Measurements from ENCODE around the gene SOS1. TPM values are rescaled to one million over a fixed set of nuclear protein-coding genes. Genes with fewer than 3 reads are reported as not detected.

SOS1 gene
- total and polyA plus RNA-seq, 4 donors, result 4.2 to 16.4 (median 7.2) TPM

DNA sequence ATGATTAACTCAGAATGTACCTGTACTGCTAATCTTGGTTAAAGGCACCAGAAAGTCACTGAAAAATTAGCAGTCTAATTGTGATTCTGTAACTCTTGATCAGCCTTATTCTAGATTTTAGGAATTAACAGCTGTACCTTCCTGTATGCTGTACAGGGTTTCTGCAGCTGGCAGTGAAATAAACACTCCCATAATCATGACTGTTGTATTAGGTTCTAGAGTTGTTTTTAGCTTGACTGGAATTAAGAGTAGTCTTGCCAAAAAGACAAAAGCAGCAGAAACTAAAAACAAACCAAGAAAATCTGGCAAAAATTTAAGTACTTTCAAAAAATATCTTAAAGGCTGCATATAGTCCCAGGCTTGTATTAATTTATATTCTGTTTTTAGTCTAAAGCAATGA, 103.5 kb downstream of the SOS1 start:
- H3K4me3 ChIP-seq (ENCODE audit: low read depth in 1 of 3, low read length in 3 of 3), result no peak overlapping the region
- no peaks in the 10 kb centered on the region for H3K27me3 ChIP-seq (ENCODE audit: control insufficient read depth in 4 of 4, insufficient read depth in 4 of 4, low read length in 3 of 4)
- H3K9me3 ChIP-seq (ENCODE audit: control insufficient read depth in 4 of 4, low read length in 3 of 4), result no peaks in the 10 kb centered on the region
- no peak for DNase-seq (ENCODE audit: low spot score)
- H3K36me3 ChIP-seq (ENCODE audit: control insufficient read depth in 4 of 4, insufficient read depth in 3 of 4, low read depth in 1 of 4, low read length in 3 of 4), result peaks cover 0 to 16% (median 6%) of the 10 kb centered on the region in 4 donors
- no peak overlapping the region for H3K9ac ChIP-seq (ENCODE audit: low read depth in 1 of 2, low read length in 2 of 2)
- no peak for TF ChIP-seq EGR1 (IDR thresholded peaks at IDR 0.05; ENCODE audit: low read depth in 2 of 2)
- no peak for TF ChIP-seq RXRA (IDR thresholded peaks at IDR 0.05)
- no peak overlapping the region for H3K27ac ChIP-seq (ENCODE audit: low read depth in 1 of 2, low read length in 2 of 2)
- no peaks in the 10 kb centered on the region for H3K4me1 ChIP-seq (ENCODE audit: control insufficient read depth in 4 of 4, insufficient read depth in 4 of 4, low read length in 3 of 4)

DNA sequence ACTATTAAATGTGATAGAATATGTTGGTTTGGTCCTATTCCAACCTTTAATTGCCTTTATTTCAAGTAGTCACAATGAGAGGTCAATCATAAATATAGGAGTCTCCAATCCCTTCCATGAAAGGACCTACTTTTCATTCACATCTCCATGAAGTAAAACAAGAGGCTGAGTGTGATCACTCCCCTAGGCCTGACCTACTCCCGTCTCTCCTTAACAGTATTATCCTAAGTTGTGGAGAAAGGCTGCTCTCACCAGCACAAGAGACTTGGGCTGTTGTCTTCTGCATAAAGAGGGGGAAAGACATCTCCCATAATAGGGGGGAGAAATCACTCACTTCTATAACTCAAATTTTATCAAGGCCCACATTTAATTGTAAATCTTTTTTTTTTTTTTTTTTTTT, 105.4 kb downstream of the SOS1 start:
- Histone ChIP-seq H3K9me3 (ENCODE audit: control insufficient read depth in 4 of 4, low read length in 3 of 4) (no peaks in the 10 kb centered on the region), H3K27ac (ENCODE audit: low read depth in 1 of 2, low read length in 2 of 2) (no peak overlapping the region), H3K4me1 (ENCODE audit: control insufficient read depth in 4 of 4, insufficient read depth in 4 of 4, low read length in 3 of 4) (no peaks in the 10 kb centered on the region), H3K27me3 (ENCODE audit: control insufficient read depth in 4 of 4, insufficient read depth in 4 of 4, low read length in 3 of 4) (no peaks in the 10 kb centered on the region), H3K36me3 (ENCODE audit: control insufficient read depth in 4 of 4, insufficient read depth in 3 of 4, low read depth in 1 of 4, low read length in 3 of 4) (peaks cover 3 to 18% (median 10%) of the 10 kb centered on the region in 4 donors), H3K4me3 (ENCODE audit: low read depth in 1 of 3, low read length in 3 of 3) (no peak overlapping the region), H3K9ac (ENCODE audit: low read depth in 1 of 2, low read length in 2 of 2) (no peak overlapping the region)
- TF ChIP-seq YY1 (IDR thresholded peaks at IDR 0.05) (no peak), RAD21 (IDR thresholded peaks at IDR 0.05) (no peak), RXRA (IDR thresholded peaks at IDR 0.05) (no peak), EGR1 (IDR thresholded peaks at IDR 0.05; ENCODE audit: low read depth in 2 of 2) (no peak), FOXA2 (IDR thresholded peaks at IDR 0.05) (no peak), HNF4G (IDR thresholded peaks at IDR 0.05) (no peak), SP1 (IDR thresholded peaks at IDR 0.05) (no peak), NR2F2 (IDR thresholded peaks at IDR 0.05) (no peak)
- TF ChIP-seq, protein P1, sequence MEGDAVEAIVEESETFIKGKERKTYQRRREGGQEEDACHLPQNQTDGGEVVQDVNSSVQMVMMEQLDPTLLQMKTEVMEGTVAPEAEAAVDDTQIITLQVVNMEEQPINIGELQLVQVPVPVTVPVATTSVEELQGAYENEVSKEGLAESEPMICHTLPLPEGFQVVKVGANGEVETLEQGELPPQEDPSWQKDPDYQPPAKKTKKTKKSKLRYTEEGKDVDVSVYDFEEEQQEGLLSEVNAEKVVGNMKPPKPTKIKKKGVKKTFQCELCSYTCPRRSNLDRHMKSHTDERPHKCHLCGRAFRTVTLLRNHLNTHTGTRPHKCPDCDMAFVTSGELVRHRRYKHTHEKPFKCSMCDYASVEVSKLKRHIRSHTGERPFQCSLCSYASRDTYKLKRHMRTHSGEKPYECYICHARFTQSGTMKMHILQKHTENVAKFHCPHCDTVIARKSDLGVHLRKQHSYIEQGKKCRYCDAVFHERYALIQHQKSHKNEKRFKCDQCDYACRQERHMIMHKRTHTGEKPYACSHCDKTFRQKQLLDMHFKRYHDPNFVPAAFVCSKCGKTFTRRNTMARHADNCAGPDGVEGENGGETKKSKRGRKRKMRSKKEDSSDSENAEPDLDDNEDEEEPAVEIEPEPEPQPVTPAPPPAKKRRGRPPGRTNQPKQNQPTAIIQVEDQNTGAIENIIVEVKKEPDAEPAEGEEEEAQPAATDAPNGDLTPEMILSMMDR (IDR thresholded peaks at IDR 0.05; ENCODE audit: low read depth, low read length, missing input control), result no peak
- TF ChIP-seq, protein P2, sequence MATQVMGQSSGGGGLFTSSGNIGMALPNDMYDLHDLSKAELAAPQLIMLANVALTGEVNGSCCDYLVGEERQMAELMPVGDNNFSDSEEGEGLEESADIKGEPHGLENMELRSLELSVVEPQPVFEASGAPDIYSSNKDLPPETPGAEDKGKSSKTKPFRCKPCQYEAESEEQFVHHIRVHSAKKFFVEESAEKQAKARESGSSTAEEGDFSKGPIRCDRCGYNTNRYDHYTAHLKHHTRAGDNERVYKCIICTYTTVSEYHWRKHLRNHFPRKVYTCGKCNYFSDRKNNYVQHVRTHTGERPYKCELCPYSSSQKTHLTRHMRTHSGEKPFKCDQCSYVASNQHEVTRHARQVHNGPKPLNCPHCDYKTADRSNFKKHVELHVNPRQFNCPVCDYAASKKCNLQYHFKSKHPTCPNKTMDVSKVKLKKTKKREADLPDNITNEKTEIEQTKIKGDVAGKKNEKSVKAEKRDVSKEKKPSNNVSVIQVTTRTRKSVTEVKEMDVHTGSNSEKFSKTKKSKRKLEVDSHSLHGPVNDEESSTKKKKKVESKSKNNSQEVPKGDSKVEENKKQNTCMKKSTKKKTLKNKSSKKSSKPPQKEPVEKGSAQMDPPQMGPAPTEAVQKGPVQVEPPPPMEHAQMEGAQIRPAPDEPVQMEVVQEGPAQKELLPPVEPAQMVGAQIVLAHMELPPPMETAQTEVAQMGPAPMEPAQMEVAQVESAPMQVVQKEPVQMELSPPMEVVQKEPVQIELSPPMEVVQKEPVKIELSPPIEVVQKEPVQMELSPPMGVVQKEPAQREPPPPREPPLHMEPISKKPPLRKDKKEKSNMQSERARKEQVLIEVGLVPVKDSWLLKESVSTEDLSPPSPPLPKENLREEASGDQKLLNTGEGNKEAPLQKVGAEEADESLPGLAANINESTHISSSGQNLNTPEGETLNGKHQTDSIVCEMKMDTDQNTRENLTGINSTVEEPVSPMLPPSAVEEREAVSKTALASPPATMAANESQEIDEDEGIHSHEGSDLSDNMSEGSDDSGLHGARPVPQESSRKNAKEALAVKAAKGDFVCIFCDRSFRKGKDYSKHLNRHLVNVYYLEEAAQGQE (IDR thresholded peaks at IDR 0.05), result no peak
- TF ChIP-seq, protein P3, sequence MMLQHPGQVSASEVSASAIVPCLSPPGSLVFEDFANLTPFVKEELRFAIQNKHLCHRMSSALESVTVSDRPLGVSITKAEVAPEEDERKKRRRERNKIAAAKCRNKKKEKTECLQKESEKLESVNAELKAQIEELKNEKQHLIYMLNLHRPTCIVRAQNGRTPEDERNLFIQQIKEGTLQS (IDR thresholded peaks at IDR 0.05), result no peak
- no peak for DNase-seq (ENCODE audit: low spot score)
- 100% methylated on average over 1 of the region's 1 CpG for WGBS

DNA sequence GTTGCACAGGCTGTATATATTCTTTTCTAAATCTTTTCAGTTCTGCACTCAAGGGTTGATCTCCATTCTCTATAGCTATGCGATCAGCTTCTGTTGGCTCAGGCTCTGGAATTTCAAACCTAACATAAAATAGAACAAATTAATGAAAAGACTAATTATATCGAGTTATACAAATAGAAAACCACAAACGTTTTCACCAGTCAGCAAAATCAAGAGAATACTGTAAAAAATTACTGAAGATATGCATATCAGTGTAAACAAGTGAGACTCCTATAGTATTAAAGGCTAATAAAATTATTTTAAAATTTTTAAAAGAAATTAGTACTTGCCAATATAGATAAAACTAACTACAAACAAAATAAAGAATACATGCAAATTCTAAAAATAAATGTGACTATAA, 107.0 kb downstream of the SOS1 start:
- no peak overlapping the region for H3K9ac ChIP-seq (ENCODE audit: low read depth in 1 of 2, low read length in 2 of 2)
- no peak for DNase-seq (ENCODE audit: low spot score)
- no peaks in the 10 kb centered on the region for H3K27me3 ChIP-seq (ENCODE audit: control insufficient read depth in 4 of 4, insufficient read depth in 4 of 4, low read length in 3 of 4)
- 93% methylated on average over 3 of the region's 3 CpGs for WGBS
- H3K9me3 ChIP-seq (ENCODE audit: control insufficient read depth in 4 of 4, low read length in 3 of 4), result no peaks in the 10 kb centered on the region
- no peaks in the 10 kb centered on the region for H3K4me1 ChIP-seq (ENCODE audit: control insufficient read depth in 4 of 4, insufficient read depth in 4 of 4, low read length in 3 of 4)
- TF ChIP-seq RAD21 (IDR thresholded peaks at IDR 0.05) (no peak), YY1 (IDR thresholded peaks at IDR 0.05) (no peak), HNF4A (conservative IDR thresholded peaks at IDR 0.05) (no peak), SP1 (IDR thresholded peaks at IDR 0.05) (no peak), NR2F2 (IDR thresholded peaks at IDR 0.05) (no peak), FOXA2 (IDR thresholded peaks at IDR 0.05) (no peak), TAF1 (conservative IDR thresholded peaks at IDR 0.05) (no peak), JUND (IDR thresholded peaks at IDR 0.05) (no peak), GABPA (IDR thresholded peaks at IDR 0.05 in 1 of 2, conservative IDR thresholded peaks at IDR 0.05 in 1 of 2) (no peak)
- TF ChIP-seq, protein P4, sequence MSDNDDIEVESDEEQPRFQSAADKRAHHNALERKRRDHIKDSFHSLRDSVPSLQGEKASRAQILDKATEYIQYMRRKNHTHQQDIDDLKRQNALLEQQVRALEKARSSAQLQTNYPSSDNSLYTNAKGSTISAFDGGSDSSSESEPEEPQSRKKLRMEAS (IDR thresholded peaks at IDR 0.05), result no peak
- TF ChIP-seq, protein P2 (IDR thresholded peaks at IDR 0.05), result no peak
- TF ChIP-seq, protein P5, sequence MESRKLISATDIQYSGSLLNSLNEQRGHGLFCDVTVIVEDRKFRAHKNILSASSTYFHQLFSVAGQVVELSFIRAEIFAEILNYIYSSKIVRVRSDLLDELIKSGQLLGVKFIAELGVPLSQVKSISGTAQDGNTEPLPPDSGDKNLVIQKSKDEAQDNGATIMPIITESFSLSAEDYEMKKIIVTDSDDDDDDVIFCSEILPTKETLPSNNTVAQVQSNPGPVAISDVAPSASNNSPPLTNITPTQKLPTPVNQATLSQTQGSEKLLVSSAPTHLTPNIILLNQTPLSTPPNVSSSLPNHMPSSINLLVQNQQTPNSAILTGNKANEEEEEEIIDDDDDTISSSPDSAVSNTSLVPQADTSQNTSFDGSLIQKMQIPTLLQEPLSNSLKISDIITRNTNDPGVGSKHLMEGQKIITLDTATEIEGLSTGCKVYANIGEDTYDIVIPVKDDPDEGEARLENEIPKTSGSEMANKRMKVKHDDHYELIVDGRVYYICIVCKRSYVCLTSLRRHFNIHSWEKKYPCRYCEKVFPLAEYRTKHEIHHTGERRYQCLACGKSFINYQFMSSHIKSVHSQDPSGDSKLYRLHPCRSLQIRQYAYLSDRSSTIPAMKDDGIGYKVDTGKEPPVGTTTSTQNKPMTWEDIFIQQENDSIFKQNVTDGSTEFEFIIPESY (IDR thresholded peaks at IDR 0.05), result no peak
- H3K36me3 ChIP-seq (ENCODE audit: control insufficient read depth in 4 of 4, insufficient read depth in 3 of 4, low read depth in 1 of 4, low read length in 3 of 4), result peaks cover 5 to 26% (median 14%) of the 10 kb centered on the region in 4 donors
- no peak overlapping the region for H3K4me3 ChIP-seq (ENCODE audit: low read depth in 1 of 3, low read length in 3 of 3)
- H3K27ac ChIP-seq (ENCODE audit: low read depth in 1 of 2, low read length in 2 of 2), result no peak overlapping the region
